Adrenal gland (tissue), 12 donors: ENCODE results near the gene CARM1. TPM values are rescaled to one million over a fixed set of nuclear protein-coding genes. Genes with fewer than 3 reads are reported as not detected.
"Not testable (repeated sequence)": the region's sequence is repeated elsewhere in the genome, so short reads cannot be mapped to it uniquely, and the experiment has no call there.

Experiments used
- DNase-seq, 7 donors: peaks; one replicate each; pipeline ENCODE4 v3.0.0-alpha.2; 2019 to 2020
- H3K27ac ChIP-seq, 5 donors: fragments of 200-600 bp; sonication (generic) in 4 of 5; 1 replicate in 3 of 5; 2 replicates in 2 of 5; pipeline versions ENCODE4 v1.5.1 to v1.8.0; 2016 to 2020; ENCODE audit warnings: mild to moderate bottlenecking in 1 of 5
- H3K27me3 ChIP-seq: fragments of 200-600 bp; 2 replicates; pipeline ENCODE4 v1.8.0; 2021
- H3K36me3 ChIP-seq, 2 donors: fragments of 200-600 bp; replicated peaks in 1 of 2; 1 replicate in 1 of 2; 2 replicates in 1 of 2; pipeline versions ENCODE4 v1.5.1 to v1.8.0; 2018 to 2022
- H3K4me1 ChIP-seq, 2 donors: fragments of 200-600 bp; replicated peaks in 1 of 2; 1 replicate in 1 of 2; 2 replicates in 1 of 2; pipeline versions ENCODE4 v1.5.1 to v1.8.0; 2018 to 2021
- H3K4me3 ChIP-seq, 4 donors: fragments of 200-600 bp; sonication (generic) in 3 of 4; one replicate each; pipeline ENCODE4 v1.5.1; 2016 to 2018
- H3K9me3 ChIP-seq, 3 donors: fragments of 200-600 bp; sonication (generic) in 1 of 3; replicated peaks in 1 of 3; 1 replicate in 2 of 3; 2 replicates in 1 of 3; pipeline versions ENCODE4 v1.5.1 to v1.8.0; 2016 to 2021
- POLR2A ChIP-seq, 2 donors: fragments of 450-650 bp; IDR thresholded peaks; one replicate each; pipeline ENCODE4 v1.6.1; 2017; ENCODE audit warnings: antibody characterized with exemption in 2 of 2, mild to moderate bottlenecking in 2 of 2, moderate library complexity in 1 of 2
- WGBS, 4 donors: extraction: QIAGEN DNeasy Blood & Tissue Kit in 2 of 4; methylation state at CpG; one replicate each; pipeline versions ENCODE4 v1.1.5 to v1.1.7; 2013 to 2017; 5-methylcytosine and 5-hydroxymethylcytosine counted together
- intact Hi-C, 2 donors: fragments of 100-400 bp; cut with DNase I; formaldehyde crosslinking; loops; one replicate each; pipeline versions ENCODE4 v1.14.1 to v1.15.0; 2022 to 2023
- polyA plus RNA-seq, 3 donors: library from polyadenylated mRNA; stranded (reverse); fragments of 200-250 nt in 2 of 3; fragments of 350-450 nt in 1 of 3; fragmentation: Illumina TruSeq in 1 of 3; extraction: RNeasy Lipid Tissue Mini Kit (QIAGEN cat#74804) in 1 of 3; gene quantifications; one replicate each; pipeline ENCODE4 v1.2.3, GENCODE V29; 2013 to 2014
- total RNA-seq, 9 donors: library from RNA; depleted of rRNA in 4 of 9; stranded (reverse); fragments of >200 nt in 4 of 9; fragments of 120-200 nt in 1 of 9; fragmentation: NEBNext Ultra II Directional in 1 of 9; extraction: Animal tissue kit (Norgen Biotek cat#: 25700) in 1 of 9; gene quantifications; one replicate each; pipeline versions ENCODE4 v1.1.0 to v1.2.4, GENCODE V29; 2013 to 2023
- TF ChIP-seq, protein P1 (sequence below), 6 experiments: fragments of 450-650 bp in 4 of 6; fragments of 200-600 bp in 2 of 6; sonication (generic) in 1 of 6; IDR thresholded peaks; 1 replicate in 5 of 6; 2 replicates in 1 of 6; pipeline versions ENCODE4 v1.5.1 to v1.8.0; 2016 to 2021; ENCODE audit warnings: antibody characterized with exemption in 6 of 6, mild to moderate bottlenecking in 2 of 6, moderate library complexity in 1 of 6
- donor health status: healthy with polysubstance abuse.
- donor health status: Bipolar disorder and iron deficiency.
- donor health status: DM: yes; HTN: yes; CAD: no.
- donor health status: DM: no; HTN: no; CAD: no.
- donor health status: DM: no; HTN: no; CAD: no.
- donor health status: DM: yes; HTN: yes; CAD: no.

Gene CARM1
- total and polyA plus RNA-seq, 12 donors: 8.2 to 38.1 (median 21.6) TPM

DNA sequence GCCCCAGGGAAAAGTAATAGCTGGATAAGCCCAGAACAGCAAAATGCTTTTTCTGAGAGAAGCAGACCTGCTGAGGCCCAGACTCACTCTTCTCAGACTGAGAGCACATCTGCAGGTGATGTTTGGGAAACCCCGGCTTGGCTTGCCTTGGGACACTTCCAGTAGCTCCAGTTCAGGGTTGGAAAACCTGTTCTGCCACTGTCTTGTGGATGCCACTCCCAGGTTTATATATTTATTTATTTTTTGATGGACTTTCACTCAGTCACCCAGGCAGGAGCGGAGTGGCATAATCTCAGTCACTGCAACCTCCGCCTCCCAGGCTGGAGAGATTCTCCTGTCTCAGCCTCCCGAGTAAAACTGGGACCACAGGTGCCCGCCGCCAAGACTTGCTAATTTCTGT, 81.5 kb downstream of the CARM1 start:
- no peak overlapping the region for H3K27ac ChIP-seq
- WGBS, 4 donors: 86 to 97% (median 96%) methylated on average over 6 of the region's 6 CpGs
- intact Hi-C loops: no loop called here
- no peaks in the 10 kb centered on the region for H3K36me3 ChIP-seq
- no peaks in the 10 kb centered on the region for H3K9me3 ChIP-seq
- DNase-seq: no peak
- no peak overlapping the region for H3K4me3 ChIP-seq
- H3K4me1 ChIP-seq: peaks cover 0 to 5% of the 10 kb centered on the region in 2 donors
- no peaks in the 10 kb centered on the region for H3K27me3 ChIP-seq
- TF ChIP-seq, protein P1, sequence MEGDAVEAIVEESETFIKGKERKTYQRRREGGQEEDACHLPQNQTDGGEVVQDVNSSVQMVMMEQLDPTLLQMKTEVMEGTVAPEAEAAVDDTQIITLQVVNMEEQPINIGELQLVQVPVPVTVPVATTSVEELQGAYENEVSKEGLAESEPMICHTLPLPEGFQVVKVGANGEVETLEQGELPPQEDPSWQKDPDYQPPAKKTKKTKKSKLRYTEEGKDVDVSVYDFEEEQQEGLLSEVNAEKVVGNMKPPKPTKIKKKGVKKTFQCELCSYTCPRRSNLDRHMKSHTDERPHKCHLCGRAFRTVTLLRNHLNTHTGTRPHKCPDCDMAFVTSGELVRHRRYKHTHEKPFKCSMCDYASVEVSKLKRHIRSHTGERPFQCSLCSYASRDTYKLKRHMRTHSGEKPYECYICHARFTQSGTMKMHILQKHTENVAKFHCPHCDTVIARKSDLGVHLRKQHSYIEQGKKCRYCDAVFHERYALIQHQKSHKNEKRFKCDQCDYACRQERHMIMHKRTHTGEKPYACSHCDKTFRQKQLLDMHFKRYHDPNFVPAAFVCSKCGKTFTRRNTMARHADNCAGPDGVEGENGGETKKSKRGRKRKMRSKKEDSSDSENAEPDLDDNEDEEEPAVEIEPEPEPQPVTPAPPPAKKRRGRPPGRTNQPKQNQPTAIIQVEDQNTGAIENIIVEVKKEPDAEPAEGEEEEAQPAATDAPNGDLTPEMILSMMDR (IDR thresholded peaks at IDR 0.05): no peak
- no peak for TF ChIP-seq POLR2A (IDR thresholded peaks at IDR 0.05)

DNA sequence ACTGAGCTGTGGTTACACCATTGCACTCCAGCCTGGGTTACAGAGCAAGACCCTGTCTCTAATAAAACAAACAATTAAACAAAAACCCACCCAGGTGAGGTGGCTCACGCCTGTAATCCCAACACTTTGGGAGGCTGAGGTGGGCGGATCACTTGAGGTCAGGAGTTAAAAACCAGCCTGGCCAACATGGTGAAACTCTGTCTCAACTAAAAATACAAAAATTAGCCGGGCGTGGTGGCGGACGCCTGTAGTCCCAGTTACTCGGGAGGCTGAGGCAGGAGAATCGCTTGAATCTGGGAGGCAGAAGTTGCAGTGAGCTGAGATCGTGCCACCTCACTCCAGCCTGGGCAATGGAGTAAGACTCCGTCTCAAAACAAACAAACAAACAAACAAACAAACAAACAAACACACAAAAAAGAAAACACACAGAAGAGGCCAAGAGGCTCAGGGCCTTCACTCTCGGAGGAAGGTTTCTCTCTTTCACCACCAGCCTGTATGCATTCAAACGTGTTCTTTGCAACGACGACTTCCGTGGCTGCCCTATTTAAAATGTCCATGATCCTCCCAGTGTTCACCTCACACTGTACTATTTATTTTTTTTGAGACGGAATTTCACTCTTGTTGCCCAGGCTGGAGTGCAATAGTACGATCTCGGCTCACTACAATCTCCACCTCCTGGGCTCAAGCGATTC, 88.1 kb downstream of the CARM1 start:
- H3K27me3 ChIP-seq, H3K36me3 ChIP-seq, intact Hi-C loops, DNase-seq, H3K9me3 ChIP-seq: not testable (repeated sequence)
- peaks cover 6 to 18% of the 10 kb centered on the region in 2 donors for H3K4me1 ChIP-seq
- 95 to 97% (median 96%) methylated on average over 19 of the region's 19 CpGs for WGBS, 4 donors
- H3K27ac ChIP-seq: peak overlapping the region in 2 of 5 donors; percentile 94 to 99
- peak overlapping the region in 2 of 4 donors; percentile 88 to 100 for H3K4me3 ChIP-seq

DNA sequence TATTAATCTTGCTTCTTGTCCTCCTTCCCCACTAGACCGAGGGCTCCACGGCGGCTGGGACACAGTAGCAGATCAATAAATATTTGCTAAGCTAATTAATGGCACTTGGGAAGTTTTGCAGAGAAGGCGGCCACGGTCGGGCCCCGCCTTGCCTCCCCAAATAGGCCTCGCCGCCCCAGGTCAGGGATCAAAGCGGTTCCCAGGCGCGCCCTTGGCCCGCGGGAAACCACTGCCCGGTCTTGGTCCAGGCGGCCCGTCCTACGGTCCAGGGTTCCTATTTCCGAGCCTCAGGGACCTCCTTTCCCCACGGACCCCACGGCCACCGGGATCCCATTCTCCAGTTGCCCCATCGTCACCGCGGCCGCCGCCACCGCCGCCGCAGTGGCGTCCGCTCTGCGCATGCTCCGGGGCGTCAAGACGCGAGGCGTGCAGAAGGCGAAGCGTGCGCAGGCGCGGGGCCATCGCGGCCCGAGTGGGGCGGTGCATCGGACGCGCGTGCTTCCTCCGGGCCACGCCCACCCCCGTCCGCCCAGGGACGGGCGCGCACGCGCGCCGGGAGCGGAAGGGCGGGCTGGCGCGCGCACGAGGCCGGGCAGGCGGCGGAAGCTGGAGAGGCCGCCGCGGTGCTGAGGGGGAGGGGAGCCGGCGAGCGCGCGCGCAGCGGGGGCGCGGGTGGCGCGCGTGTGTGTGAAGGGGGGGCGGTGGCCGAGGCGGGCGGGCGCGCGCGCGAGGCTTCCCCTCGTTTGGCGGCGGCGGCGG, 89.1 kb downstream of the CARM1 start, which contains the start of gene SMARCA4:
Gene SMARCA4 (plus strand): TSS at position 717 of the 759 bp plus-strand sequence. CDS start 23,122 bp downstream, outside the sequence.
- intact Hi-C loops: no loop called here
- Histone ChIP-seq H3K4me1 (peaks cover 5 to 18% of the 10 kb centered on the region in 2 donors), H3K4me3 (peak within 1 kb of the TSS; percentile 62 to 100 (median 76)), H3K36me3 (no peaks in the 10 kb centered on the region), H3K9me3 (no peaks in the 10 kb centered on the region), H3K27me3 (no peaks in the 10 kb centered on the region), H3K27ac (peak within 1 kb of the TSS; percentile 79 to 99 (median 94))
- DNase-seq: peak; percentile 96 to 99 (median 97)
- peak; percentile 86 to 98 for TF ChIP-seq POLR2A (IDR thresholded peaks at IDR 0.05)
- TF ChIP-seq, protein P1 (IDR thresholded peaks at IDR 0.05): no peak
- 0 to 2% (median 1%) methylated on average over 12 to 100 of the region's 100 CpGs for WGBS, 4 donors

DNA sequence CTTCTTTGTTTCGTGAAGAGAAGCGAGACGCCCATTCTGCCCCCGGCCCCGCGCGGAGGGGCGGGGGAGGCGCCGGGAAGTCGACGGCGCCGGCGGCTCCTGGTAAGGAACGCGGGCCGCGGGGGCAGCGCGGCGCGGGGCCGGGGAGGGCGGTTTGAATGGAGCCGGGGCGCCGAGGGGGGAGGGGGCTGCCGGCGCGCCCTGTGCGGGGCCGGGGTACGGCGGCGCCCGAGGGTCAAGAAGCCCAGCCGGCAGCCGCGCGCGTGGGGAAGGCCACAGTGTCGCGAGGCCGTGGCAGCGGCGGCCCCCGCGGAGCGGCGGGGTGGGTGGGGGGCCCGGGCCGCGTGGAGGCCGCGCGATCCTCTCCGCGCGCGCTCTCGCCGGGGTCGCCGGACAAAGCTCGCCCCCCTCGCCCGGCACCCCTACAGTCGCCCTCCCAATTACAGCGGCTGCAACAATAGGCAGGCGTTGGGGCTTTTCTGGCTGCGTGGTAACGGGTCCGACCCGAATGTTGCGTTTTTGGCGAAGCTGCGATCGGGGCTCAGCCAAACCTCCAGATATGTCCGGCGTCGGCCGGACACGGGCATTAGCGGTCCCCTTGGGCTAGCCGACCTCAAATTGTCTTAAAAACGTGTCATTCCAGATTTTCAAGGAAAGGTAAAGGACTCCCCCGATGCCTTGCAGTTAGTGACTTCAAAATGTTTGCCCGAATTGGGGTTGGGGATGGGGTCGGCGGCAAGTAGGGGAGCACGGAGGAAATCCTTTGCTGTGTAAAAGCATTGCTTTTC, 89.9 kb downstream of the CARM1 start:
- Histone ChIP-seq H3K36me3 (no peaks in the 10 kb centered on the region), H3K4me3 (peak overlapping the region; percentile 62 to 100 (median 74)), H3K27ac (peak overlapping the region; percentile 46 to 99 (median 74)), H3K27me3 (no peaks in the 10 kb centered on the region), H3K9me3 (no peaks in the 10 kb centered on the region), H3K4me1 (peaks cover 5 to 18% of the 10 kb centered on the region in 2 donors)
- DNase-seq: peak in 6 of 7 donors; percentile 41 to 79 (median 59)
- intact Hi-C loops: no loop called here
- TF ChIP-seq, protein P1 (IDR thresholded peaks at IDR 0.05): peak in 1 of 6 experiments; percentile 6
- no peak for TF ChIP-seq POLR2A (IDR thresholded peaks at IDR 0.05)
- 1% methylated on average over 5 to 92 of the region's 92 CpGs for WGBS, 4 donors
